Esophagus muscularis mucosa (tissue), 4 donors: ENCODE data around the gene RYR1. TPM values are rescaled to one million over a fixed set of nuclear protein-coding genes. Genes with fewer than 3 reads are reported as not detected.
"Not testable (repeated sequence)": the region's sequence is repeated elsewhere in the genome, so short reads cannot be mapped to it uniquely, and the experiment has no call there.

Source experiments
- DNase-seq: peaks from one replicate; pipeline ENCODE4 v3.0.0-alpha.2; 2017; ENCODE audit errors: extremely low spot score
- H3K27ac ChIP-seq, 4 donors: fragments of 200-600 bp; sonication (generic); replicated peaks in 1 of 4; 1 replicate in 3 of 4; 2 replicates in 1 of 4; pipeline ENCODE4 v1.5.1; 2016 to 2019; ENCODE audit warnings: mild to moderate bottlenecking in 1 of 4
- H3K27me3 ChIP-seq, 4 donors: fragments of 200-600 bp; sonication (generic); one replicate each; pipeline versions ENCODE4 v1.5.1 to v1.6.0; 2016 to 2019
- H3K36me3 ChIP-seq, 4 donors: fragments of 200-600 bp; sonication (generic); one replicate each; pipeline ENCODE4 v1.5.1; 2016 to 2019
- H3K4me1 ChIP-seq, 4 donors: fragments of 200-600 bp; sonication (generic); one replicate each; pipeline ENCODE4 v1.5.1; 2016 to 2019
- H3K4me3 ChIP-seq, 4 donors: fragments of 200-600 bp; sonication (generic); 1 replicate in 2 of 4; 2 replicates in 2 of 4; pipeline ENCODE4 v1.5.1; 2016 to 2019; ENCODE audit warnings: mild to moderate bottlenecking in 4 of 4, moderate library complexity in 1 of 4
- H3K9me3 ChIP-seq, 4 donors: fragments of 200-600 bp; sonication (generic); 1 replicate in 3 of 4; 2 replicates in 1 of 4; pipeline ENCODE4 v1.5.1; 2016 to 2019
- EP300 ChIP-seq: sonication (generic); formaldehyde crosslinking; IDR thresholded peaks from one replicate; pipeline ENCODE4 v1.6.1; 2017; ENCODE audit warnings: antibody characterized with exemption
- POLR2A ChIP-seq: fragments of 450-650 bp; IDR thresholded peaks from one replicate; pipeline ENCODE4 v1.6.1; 2017; ENCODE audit warnings: antibody characterized with exemption, moderate library complexity, mild to moderate bottlenecking, low read depth
- POLR2AphosphoS5 ChIP-seq, 2 donors: sonication (generic); formaldehyde crosslinking; IDR thresholded peaks; one replicate each; pipeline ENCODE4 v1.6.1; 2017; ENCODE audit warnings: antibody characterized with exemption in 2 of 2
- WGBS: methylation state at CpG from one replicate; pipeline ENCODE4 v1.1.5; 2018; 5-methylcytosine and 5-hydroxymethylcytosine counted together
- intact Hi-C: fragments of 100-400 bp; cut with DNase I; formaldehyde crosslinking; loops from one replicate; pipeline ENCODE4 v1.15.1; 2023
- total RNA-seq, 4 donors: library from RNA; depleted of rRNA; stranded (reverse); fragments of >200 nt; gene quantifications; one replicate each; pipeline versions ENCODE4 v1.1.0 to v1.2.1, GENCODE V29; 2016
- TF ChIP-seq, protein P1 (sequence below), 3 experiments: fragments of 200-600 bp in 2 of 3; fragments of 450-650 bp in 1 of 3; sonication (generic) in 2 of 3; IDR thresholded peaks; one replicate each; pipeline ENCODE4 v1.5.1; 2017 to 2019; ENCODE audit warnings: antibody characterized with exemption in 3 of 3, mild to moderate bottlenecking in 2 of 3, moderate library complexity in 1 of 3

The RYR1 gene
- total RNA-seq, 4 donors from 2014 or later: 0.99 to 4.0 (median 2.7) TPM

DNA sequence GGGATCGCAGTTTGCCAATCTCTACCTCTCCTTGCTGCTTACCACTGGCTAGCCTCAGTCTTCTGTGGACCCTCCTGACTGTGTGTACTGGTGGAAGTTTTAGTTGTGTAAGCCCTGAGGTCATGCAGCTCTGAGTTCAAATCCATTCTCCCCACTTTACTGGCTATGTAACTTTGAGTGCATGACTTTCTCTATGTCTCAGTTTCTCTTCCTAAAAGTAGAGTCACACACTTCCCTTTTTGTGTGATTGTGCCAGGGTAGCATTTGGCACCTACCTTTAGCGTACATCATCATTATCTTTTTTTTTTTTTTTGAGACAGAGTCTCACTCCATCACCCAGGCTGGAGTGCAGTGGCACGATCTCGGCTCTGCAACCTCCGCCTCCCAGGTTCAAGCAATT is 113.9 kb downstream of the RYR1 start:
- H3K27ac ChIP-seq: no peak overlapping the region
- no peaks in the 10 kb centered on the region for H3K36me3 ChIP-seq
- H3K4me1 ChIP-seq: peaks cover 0 to 21% (median 14%) of the 10 kb centered on the region in 4 donors
- intact Hi-C loops: loop anchor here (10.0 kb wide), 2 partner anchors 57 to 377 kb away; no protein-coding TSS in a partner anchor
- TF ChIP-seq POLR2AphosphoS5 (IDR thresholded peaks at IDR 0.05) (no peak), EP300 (no peak), POLR2A (no peak)
- TF ChIP-seq, protein P1, sequence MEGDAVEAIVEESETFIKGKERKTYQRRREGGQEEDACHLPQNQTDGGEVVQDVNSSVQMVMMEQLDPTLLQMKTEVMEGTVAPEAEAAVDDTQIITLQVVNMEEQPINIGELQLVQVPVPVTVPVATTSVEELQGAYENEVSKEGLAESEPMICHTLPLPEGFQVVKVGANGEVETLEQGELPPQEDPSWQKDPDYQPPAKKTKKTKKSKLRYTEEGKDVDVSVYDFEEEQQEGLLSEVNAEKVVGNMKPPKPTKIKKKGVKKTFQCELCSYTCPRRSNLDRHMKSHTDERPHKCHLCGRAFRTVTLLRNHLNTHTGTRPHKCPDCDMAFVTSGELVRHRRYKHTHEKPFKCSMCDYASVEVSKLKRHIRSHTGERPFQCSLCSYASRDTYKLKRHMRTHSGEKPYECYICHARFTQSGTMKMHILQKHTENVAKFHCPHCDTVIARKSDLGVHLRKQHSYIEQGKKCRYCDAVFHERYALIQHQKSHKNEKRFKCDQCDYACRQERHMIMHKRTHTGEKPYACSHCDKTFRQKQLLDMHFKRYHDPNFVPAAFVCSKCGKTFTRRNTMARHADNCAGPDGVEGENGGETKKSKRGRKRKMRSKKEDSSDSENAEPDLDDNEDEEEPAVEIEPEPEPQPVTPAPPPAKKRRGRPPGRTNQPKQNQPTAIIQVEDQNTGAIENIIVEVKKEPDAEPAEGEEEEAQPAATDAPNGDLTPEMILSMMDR (IDR thresholded peaks at IDR 0.05): no peak
- no peaks in the 10 kb centered on the region for H3K9me3 ChIP-seq
- peaks cover 0 to 12% (median 0%) of the 10 kb centered on the region in 4 donors for H3K27me3 ChIP-seq
- DNase-seq: no peak
- no peak overlapping the region for H3K4me3 ChIP-seq
- WGBS: 88% methylated on average over 5 of the region's 5 CpGs

DNA sequence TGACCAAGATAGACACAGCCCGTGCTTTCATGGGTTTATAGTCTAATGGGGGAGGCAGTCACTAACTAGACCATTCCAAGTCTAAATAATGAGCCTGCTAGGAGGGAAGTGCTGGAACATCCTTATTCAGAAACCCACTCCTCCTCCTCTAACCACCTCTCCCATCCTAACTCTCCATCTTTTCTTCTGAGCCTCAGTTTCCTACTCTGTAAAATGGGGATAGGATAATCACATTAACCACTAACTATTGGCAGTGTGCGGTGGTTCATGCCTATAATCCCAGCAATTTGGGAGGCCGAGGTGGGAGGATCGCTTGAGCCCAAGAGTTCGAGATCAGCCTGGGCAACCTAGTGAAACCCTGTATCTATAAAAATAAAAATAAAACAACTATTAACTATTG is 115.6 kb downstream of the RYR1 start:
- 95% methylated on average over 5 of the region's 5 CpGs for WGBS
- H3K36me3 ChIP-seq: no peaks in the 10 kb centered on the region
- peaks cover 0 to 22% (median 0%) of the 10 kb centered on the region in 4 donors for H3K27me3 ChIP-seq
- no peak for DNase-seq
- H3K9me3 ChIP-seq: no peaks in the 10 kb centered on the region
- peaks cover 0 to 11% (median 9%) of the 10 kb centered on the region in 4 donors for H3K4me1 ChIP-seq
- intact Hi-C loops: loop anchor here (10.0 kb wide), 2 partner anchors 56 to 376 kb away; no protein-coding TSS in a partner anchor
- no peak overlapping the region for H3K4me3 ChIP-seq
- no peak for TF ChIP-seq POLR2A
- no peak for TF ChIP-seq EP300
- TF ChIP-seq, protein P1 (IDR thresholded peaks at IDR 0.05): no peak
- TF ChIP-seq POLR2AphosphoS5 (IDR thresholded peaks at IDR 0.05): no peak
- H3K27ac ChIP-seq: no peak overlapping the region

GRCh38 chr19:38549942-38550341 is 116.5 kb downstream of the RYR1 start:
- intact Hi-C loops: loop anchor here (10.0 kb wide), 2 partner anchors 55 to 375 kb away; no protein-coding TSS in a partner anchor
- Histone ChIP-seq H3K4me1 (peaks cover 0 to 2% (median under 1%) of the 10 kb centered on the region in 4 donors), H3K27me3 (peaks cover 0 to 25% (median 0%) of the 10 kb centered on the region in 4 donors), H3K27ac (no peak overlapping the region), H3K9me3 (no peaks in the 10 kb centered on the region), H3K4me3 (no peak overlapping the region), H3K36me3 (no peaks in the 10 kb centered on the region)
- TF ChIP-seq POLR2AphosphoS5 (IDR thresholded peaks at IDR 0.05): no peak
- TF ChIP-seq POLR2A: no peak
- no peak for TF ChIP-seq EP300
- TF ChIP-seq, protein P1 (IDR thresholded peaks at IDR 0.05): no peak
- 73% methylated on average over 4 of the region's 4 CpGs for WGBS
- no peak for DNase-seq

- H3K4me1 ChIP-seq: no peaks in the 10 kb centered on the region
- no peaks in the 10 kb centered on the region for H3K36me3 ChIP-seq
- H3K27me3 ChIP-seq: peaks cover 0 to 25% (median 0%) of the 10 kb centered on the region in 4 donors
- no peak for TF ChIP-seq POLR2AphosphoS5 (IDR thresholded peaks at IDR 0.05)
- no peak for TF ChIP-seq EP300
- no peak for TF ChIP-seq POLR2A
- TF ChIP-seq, protein P1 (IDR thresholded peaks at IDR 0.05): no peak
- no peaks in the 10 kb centered on the region for H3K9me3 ChIP-seq
- WGBS: 70% methylated on average over 3 of the region's 3 CpGs
- no peak for DNase-seq
- H3K27ac ChIP-seq: no peak overlapping the region
- H3K4me3 ChIP-seq: no peak overlapping the region
- intact Hi-C loops: no loop called here
Measured at GRCh38 chr19:38550376-38550775, 116.9 kb downstream of the RYR1 start.

DNA sequence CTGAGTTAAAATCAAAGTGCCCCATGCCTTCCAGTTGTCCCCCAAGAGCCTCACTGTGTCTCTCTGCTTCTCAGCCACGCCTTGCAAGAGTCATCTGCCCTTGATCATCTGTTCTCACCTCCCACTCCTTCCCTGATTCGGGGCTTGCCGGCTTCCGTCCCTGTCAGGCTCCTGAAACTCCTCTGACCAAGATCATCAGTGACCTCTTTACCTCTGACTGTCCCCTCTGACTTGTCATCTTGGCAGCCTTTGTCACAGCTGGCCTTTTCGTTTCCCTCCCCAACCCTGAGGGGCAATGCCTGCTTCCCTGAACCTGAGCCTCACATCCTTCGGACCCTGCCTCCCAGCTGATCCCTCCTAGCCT is 117.9 kb downstream of the RYR1 start:
- Histone ChIP-seq H3K4me1 (no peaks in the 10 kb centered on the region), H3K9me3 (no peaks in the 10 kb centered on the region), H3K36me3 (no peaks in the 10 kb centered on the region), H3K27ac (no peak overlapping the region), H3K4me3 (no peak overlapping the region), H3K27me3 (peaks cover 0 to 25% (median 0%) of the 10 kb centered on the region in 4 donors)
- WGBS: 64% methylated on average over 6 of the region's 6 CpGs
- TF ChIP-seq POLR2A (no peak), POLR2AphosphoS5 (IDR thresholded peaks at IDR 0.05) (no peak), EP300 (no peak)
- TF ChIP-seq, protein P1 (IDR thresholded peaks at IDR 0.05): no peak
- no peak for DNase-seq
- intact Hi-C loops: no loop called here

- intact Hi-C loops, DNase-seq: not testable (repeated sequence)
Measured at GRCh38 chr19:38553239-38553638, 119.7 kb downstream of the RYR1 start.

More at GRCh38 chr19:38553239-38553638, 119.7 kb downstream of the RYR1 start:
- not testable (repeated sequence) for H3K4me1 ChIP-seq, H3K9me3 ChIP-seq, H3K36me3 ChIP-seq, H3K27ac ChIP-seq, H3K4me3 ChIP-seq
- H3K27me3 ChIP-seq: peaks cover 0 to 25% (median 0%) of the 10 kb centered on the region in 4 donors
- 88% methylated on average over 1 of the region's 1 CpG for WGBS
